OCI-LY1 (cell line): ENCODE data around the gene C17orf114.

Experiments used
- CTCF ChIP-seq: fragments of 200-600 bp; sonication (generic), shearing (Covaris generic); IDR thresholded peaks from 2 replicates; pipeline ENCODE4 v1.5.1; 2017; ENCODE audit warnings: mild to moderate bottlenecking, antibody characterized with exemption, low read length, moderate library complexity, mixed read lengths
- EZH2 ChIP-seq: fragments of 200-600 bp; sonication (generic), shearing (Covaris generic); IDR thresholded peaks from 2 replicates; pipeline ENCODE4 v1.8.0; 2017; ENCODE audit warnings: borderline replicate concordance, mixed run types, mild to moderate bottlenecking, antibody characterized with exemption, low read length, moderate library complexity, mixed read lengths

- TF ChIP-seq CTCF (no peak), EZH2 (no peak)
Measured at GRCh38 chr17:4753392-4753791, 48.7 kb downstream of the C17orf114 start.
